Measurements from ENCODE around the gene PNPLA5. TPM values are rescaled to one million over a fixed set of nuclear protein-coding genes. Genes with fewer than 3 reads are reported as not detected.

The PNPLA5 gene
- total RNA-seq, 1 experiment from 2014 or later, result not detected

GRCh38 chr22:43838571-43839307, 53.1 kb downstream of the PNPLA5 start:
- no peak for DNase-seq (ENCODE audit: low read depth)

DNA sequence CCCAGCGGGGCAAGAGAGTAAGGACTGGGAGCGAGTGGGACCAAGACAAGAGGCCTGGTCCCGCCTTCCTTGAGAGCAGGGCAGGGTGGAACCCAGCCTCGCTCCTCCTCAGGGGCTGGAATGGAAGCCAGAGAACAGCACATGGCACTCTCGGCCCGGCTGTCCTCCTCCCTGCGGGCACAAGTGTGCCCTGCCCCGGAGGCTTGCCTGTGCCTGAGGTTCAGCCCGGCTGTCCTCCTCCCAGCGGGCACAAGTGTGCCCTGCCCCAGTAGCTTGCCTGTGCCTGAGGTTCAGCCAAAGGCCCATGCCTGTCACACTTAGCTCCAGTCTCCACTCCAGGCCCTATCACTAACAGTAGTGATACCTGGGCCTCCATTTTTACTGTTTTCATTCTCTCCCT, 53.7 kb downstream of the PNPLA5 start:
- DNase-seq (ENCODE audit: low read depth), result no peak

GRCh38 chr22:43837666-43838065, 54.1 kb downstream of the PNPLA5 start:
- DNase-seq (ENCODE audit: low read depth), result no peak

DNA sequence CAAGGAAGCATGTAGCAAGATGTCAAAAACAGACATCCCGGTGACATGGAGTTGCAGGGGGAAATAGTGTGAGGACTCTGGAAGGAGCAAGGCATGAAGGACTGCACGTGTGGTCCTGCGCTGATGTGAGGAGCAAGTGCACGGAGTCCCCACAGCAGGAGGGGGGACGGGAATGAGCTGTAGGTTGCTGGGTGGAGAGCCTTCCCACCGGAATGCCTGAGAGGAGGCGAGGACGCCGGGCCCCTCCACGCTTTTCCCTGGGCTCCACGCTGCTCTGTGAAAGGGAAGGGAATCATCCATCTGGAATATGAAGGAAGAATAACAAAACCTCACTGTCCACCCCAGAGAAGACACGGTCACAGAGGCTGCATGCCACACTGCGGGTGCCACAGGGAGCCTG, 56.1 kb downstream of the PNPLA5 start:
- no peak for DNase-seq (ENCODE audit: low read depth)

- DNase-seq (ENCODE audit: low read depth), result no peak
Measured at GRCh38 chr22:43835166-43835565, 56.6 kb downstream of the PNPLA5 start.

- DNase-seq (ENCODE audit: low read depth), result no peak
Measured at GRCh38 chr22:43833286-43834240, 58.2 kb downstream of the PNPLA5 start.

DNA sequence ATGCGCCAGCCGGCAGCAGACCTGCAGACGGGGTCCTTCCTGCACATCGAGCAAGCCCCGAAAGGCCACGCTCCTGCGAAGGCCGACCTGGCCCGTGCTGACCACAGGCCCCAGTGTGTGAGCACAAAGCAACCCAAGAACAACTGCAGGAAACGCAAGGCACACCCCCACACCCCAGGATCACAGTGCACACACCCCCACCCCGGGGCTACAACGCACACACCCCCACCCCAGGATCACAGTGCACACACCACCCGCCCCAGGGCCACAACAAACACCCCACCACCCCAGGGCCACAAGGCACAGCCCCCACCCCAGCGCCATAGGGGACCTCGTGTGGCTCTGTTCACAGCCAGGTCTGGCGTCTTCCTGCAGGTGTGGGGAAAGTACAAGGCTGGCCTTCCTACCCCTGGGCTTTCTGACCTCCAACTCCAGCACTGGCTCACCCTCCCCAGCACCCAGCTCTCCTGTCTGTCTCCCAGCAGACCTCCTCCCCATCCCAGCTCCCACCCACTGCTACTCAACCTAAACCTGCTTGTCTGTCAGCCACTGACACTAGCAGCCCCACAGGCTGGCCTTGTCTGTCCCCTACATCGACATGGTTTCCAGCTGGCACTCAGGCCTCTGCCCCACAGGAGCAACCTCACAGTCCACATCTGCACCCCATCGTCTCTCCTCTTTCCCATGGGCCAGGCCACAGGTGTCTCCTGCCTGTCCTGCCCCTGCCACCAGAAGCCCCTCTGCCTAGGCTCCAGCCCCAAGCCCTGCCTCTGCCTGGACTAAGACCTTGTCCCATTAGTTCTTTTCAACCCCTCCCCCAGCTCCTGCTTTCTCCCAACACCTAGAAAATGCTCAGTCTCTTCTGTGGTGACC, 59.2 kb downstream of the PNPLA5 start:
- DNase-seq (ENCODE audit: low read depth), result no peak

DNA sequence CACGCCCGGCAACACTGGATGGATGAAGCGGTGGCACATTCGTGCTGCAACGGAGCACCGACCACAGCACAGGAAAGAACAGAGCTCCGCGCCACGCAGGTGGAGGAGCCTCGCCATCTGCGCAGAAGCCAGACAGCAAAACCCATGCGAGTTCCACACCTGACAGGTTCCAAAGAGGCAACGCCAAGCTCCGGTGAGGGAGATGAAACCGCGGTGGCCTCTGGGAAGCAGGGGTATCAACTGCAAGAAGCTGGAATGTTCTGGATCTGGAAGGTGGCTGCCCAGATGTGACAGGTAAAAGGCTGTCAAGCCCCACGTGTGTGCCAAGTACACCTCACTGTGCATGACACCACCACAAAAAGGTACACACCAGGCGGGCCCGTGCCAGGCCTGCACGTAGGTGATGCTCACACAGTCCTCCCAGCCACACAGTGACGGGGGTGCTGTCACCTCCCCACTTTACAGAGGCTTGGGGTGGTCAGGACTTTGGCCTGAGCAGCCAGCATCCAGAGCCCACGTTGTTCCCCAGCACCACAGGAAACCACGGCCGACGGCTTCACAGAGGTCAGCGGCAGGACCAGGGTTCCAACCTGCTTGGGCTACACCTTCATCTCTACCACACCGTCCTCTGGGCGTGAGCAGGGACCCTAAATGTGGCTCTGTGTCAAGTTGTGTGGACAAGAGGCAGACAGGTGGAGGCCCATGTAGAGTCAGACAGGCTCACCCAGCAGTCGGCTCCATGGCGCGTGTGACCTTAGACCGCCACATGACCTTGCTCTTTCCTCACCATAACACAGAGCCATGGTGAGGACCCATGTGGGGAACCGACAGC, 60.0 kb downstream of the PNPLA5 start:
- no peak for DNase-seq (ENCODE audit: low read depth)

DNA sequence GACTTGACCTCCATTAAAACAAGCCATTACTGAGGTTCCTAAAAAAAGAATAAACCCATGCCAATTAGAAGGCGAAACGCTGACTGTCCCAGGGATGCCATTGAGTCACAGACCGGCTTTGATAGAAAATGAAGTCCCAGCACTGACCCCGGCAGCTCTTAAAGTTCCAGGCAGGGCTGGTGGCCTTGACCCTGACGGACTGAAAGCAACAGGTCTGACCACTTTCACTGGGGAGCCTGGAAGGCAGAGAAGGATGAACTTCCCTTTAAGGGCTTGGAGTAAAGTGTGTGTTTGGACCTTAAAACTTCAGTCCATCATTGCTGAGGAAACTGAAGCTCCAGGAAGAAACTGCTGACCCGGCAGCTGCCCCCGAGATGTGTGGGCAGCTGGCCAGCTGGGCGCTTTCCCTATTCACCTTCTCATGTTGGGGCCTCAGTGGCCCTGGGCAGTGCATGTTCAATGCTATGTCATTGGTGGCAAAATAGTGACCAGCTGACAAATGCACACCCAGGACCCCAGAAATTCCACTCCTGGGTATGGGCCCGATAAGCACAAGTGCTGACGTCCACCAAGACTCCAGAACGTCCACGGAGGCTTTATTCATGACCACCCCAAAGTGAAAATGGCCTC, 60.8 kb downstream of the PNPLA5 start:
- DNase-seq (ENCODE audit: low read depth), result no peak

DNA sequence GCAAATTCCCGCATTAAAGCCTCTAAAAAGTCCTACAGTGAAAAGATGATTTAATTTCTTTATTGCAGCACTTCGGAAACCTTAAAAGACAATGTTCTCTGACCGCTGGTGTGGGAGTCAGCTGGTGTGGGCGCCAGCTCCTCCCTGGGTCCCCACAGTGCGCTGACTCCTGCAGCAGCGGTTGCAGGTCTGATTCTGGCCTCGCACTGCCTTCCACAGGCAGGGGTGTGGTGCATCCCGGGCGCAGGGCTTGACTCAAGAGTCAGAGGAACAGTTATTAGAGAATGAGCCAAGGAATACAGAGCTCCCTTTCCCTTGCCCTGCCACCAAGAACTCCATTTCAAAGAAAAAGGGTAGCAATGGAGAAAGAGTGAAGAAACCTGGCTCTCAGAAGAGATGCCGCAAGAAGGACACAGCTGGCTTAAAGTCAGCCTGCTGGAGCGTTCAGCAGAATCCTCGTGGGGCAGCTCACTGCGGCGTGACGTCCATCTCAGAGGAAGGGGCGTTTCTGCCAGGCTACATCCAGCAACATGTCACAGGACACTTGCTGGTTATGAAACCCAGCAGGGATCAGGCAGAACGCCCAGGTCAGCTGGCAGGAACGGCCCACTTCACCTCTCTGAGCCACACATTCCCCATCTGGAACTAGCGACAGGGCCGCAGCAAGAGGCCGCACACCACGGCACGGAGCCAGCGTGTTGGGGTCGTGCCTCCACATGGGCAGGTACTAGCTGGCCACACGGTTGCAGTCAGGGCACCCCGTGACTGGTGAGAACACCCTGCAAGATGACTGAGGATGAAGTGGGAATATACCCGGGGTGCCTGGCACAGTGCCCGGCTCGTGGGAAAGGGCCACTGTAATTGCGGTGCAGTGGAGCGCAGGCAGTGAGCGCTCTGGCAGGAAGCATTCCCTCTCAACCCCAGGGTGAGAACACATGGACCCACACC, 61.6 kb downstream of the PNPLA5 start:
- peak; percentile 6 for DNase-seq (ENCODE audit: low read depth)

Other genes with a start within 250 kb of the PNPLA5 start
- gene EFCAB6, start 79.7 kb downstream of the PNPLA5 start, total RNA-seq (2014; rRNA removed; shearing (Covaris generic)), result 0.39 and 0.48 TPM in 2 replicates
- gene SULT4A1, start 29.5 kb downstream of the PNPLA5 start, total RNA-seq (2014; rRNA removed; shearing (Covaris generic)), result not detected in 2 replicates
- gene PNPLA3, start 31.8 kb upstream of the PNPLA5 start, total RNA-seq (2014; rRNA removed; shearing (Covaris generic)), result 7.5 and 7.6 TPM in 2 replicates
- 45.6 and 45.9 TPM in 2 replicates for gene SAMM50, start 63.4 kb upstream of the PNPLA5 start, total RNA-seq (2014; rRNA removed; shearing (Covaris generic))
- gene PARVB, start 132.3 kb upstream of the PNPLA5 start, total RNA-seq (2014; rRNA removed; shearing (Covaris generic)), result 72.8 and 82.9 TPM in 2 replicates